Upper lobe of right lung (tissue), 1 donor: ENCODE measurements around the gene PCK2. TPM values are rescaled to one million over a fixed set of nuclear protein-coding genes. Genes with fewer than 3 reads are reported as not detected.
A peak's percentile ranks its signal among the peaks of the same experiment; 100 is the strongest.

ENCODE experiments used
- ATAC-seq: fragments of 200-7000 bp; cut with Tn5 transposase; one replicate; pipeline ENCODE4 v1.9.1; 2020; ENCODE audit warnings: mild to moderate bottlenecking, moderate library complexity
- DNase-seq: peaks from one replicate; pipeline ENCODE4 v3.0.0-alpha.2; 2020
- H3K27ac ChIP-seq: fragments of 200-600 bp; one replicate; pipeline ENCODE4 v1.8.0; 2022
- H3K27me3 ChIP-seq: fragments of 200-600 bp; one replicate; pipeline ENCODE4 v1.8.0; 2022; ENCODE audit warnings: mild to moderate bottlenecking
- H3K36me3 ChIP-seq: fragments of 200-600 bp; one replicate; pipeline ENCODE4 v1.8.0; 2022
- H3K4me1 ChIP-seq: fragments of 200-600 bp; one replicate; pipeline ENCODE4 v1.8.0; 2022
- H3K4me3 ChIP-seq: fragments of 200-600 bp; one replicate; pipeline ENCODE4 v1.8.0; 2022; ENCODE audit warnings: mild to moderate bottlenecking
- H3K9me3 ChIP-seq: fragments of 200-600 bp; one replicate; pipeline ENCODE4 v1.8.0; 2022
- CTCF ChIP-seq: fragments of 200-600 bp; IDR thresholded peaks from one replicate; pipeline ENCODE4 v1.8.0; 2022; ENCODE audit warnings: antibody characterized with exemption
- intact Hi-C: fragments of 100-400 bp; cut with DNase I; formaldehyde crosslinking; loops from one replicate; pipeline ENCODE4 v1.11.0; 2022
- total RNA-seq: library from RNA; stranded (reverse); fragmentation: NEBNext Ultra II Directional; extraction: Animal tissue kit (Norgen Biotek cat#: 25700); gene quantifications from one replicate; pipeline ENCODE4 v1.2.1, GENCODE V29; 2021
- donor health status: DM: no; HTN: yes; CAD: no; lungs with severe emphysema.

The PCK2 gene
- total RNA-seq, 1 donor from 2014 or later: 39.9 TPM

DNA sequence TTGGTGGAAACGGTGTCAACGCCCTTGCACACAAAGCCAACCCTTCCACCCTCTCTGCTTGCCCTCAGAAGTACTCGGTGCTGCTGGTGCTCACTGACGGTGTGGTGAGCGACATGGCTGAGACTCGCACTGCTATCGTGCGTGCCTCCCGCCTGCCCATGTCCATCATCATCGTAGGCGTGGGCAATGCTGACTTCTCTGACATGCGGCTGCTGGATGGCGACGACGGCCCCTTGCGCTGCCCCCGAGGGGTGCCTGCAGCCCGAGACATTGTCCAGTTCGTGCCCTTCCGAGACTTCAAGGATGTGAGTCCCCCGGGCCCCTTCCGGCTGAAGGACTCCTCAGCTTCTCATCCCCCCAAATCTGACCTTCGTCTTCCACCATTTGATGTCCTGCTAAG, 17.0 kb upstream of the PCK2 start:
- no peak for ATAC-seq

DNA sequence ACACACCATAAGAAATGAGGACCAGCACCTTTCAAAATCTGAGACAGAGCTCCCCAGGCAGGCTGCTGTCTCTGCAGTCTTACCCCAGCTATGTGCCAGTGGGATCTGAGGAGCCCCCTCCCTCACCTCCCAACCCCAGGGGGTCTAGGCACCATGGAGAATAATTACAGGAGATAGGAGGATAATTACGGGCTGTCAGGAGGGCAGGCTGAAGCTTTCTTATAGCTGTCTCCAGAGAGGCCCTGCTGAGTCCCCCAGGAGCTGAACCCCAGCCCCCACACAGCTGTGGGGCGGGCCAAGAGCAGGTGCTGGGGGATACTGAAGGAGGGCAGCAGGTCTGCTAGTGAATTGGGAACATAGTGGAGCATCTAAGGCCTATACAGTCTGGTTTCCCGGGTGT, 16.0 kb upstream of the PCK2 start:
- Histone ChIP-seq H3K9me3 (no peaks in the 10 kb centered on the region), H3K27ac (no peak overlapping the region), H3K27me3 (peaks cover 4% of the 10 kb centered on the region), H3K4me3 (no peak overlapping the region), H3K36me3 (no peaks in the 10 kb centered on the region), H3K4me1 (peaks cover 10% of the 10 kb centered on the region)
- DNase-seq (no peak), ATAC-seq (no peak)
- no peak for TF ChIP-seq CTCF
- intact Hi-C loops: no loop called here

More for the DNA sequence above, 17.0 kb upstream of the PCK2 start:
- no peak for DNase-seq
- H3K27ac ChIP-seq: no peak overlapping the region
- peaks cover 8% of the 10 kb centered on the region for H3K27me3 ChIP-seq
- no peak for TF ChIP-seq CTCF
- no peaks in the 10 kb centered on the region for H3K36me3 ChIP-seq
- H3K4me3 ChIP-seq: no peak overlapping the region
- intact Hi-C loops: no loop called here
- H3K9me3 ChIP-seq: no peaks in the 10 kb centered on the region
- H3K4me1 ChIP-seq: peaks cover 10% of the 10 kb centered on the region

DNA sequence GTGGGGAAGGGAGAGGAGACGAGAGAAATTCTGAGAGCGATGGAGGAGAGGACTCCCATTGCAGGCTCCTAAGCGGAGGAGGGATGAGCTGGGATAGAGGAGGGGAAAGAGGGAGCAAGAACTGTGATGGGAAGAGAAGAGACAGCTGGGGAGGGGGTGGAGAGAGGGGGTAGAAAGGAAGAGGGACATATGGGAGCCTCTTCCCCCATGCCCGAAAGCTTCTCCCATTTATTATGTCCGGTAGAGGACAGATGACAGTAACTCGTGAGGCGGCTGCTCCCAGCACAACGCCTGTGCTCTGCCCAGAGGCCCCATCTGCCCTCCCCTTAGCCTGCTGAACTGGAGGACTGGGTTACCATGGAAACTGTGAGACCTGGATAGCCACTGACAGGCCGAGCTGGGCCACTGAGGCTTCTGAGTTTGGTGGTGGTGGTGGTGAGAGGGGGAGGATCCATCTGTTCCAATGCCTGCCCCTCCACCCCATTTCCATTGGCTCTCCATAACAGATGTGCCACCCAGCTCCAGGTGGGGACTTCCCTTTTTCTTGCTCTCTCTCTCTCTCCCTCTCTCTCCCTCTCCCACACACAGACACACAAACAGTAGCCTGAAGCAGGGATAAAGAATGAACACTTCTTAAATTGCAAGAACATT, 14.5 kb upstream of the PCK2 start:
- H3K4me1 ChIP-seq: peaks cover 10% of the 10 kb centered on the region
- H3K27me3 ChIP-seq: no peaks in the 10 kb centered on the region
- no peak for TF ChIP-seq CTCF
- no peak overlapping the region for H3K4me3 ChIP-seq
- no peak for ATAC-seq
- no peak for DNase-seq
- no peaks in the 10 kb centered on the region for H3K9me3 ChIP-seq
- intact Hi-C loops: no loop called here
- H3K27ac ChIP-seq: no peak overlapping the region
- no peaks in the 10 kb centered on the region for H3K36me3 ChIP-seq

DNA sequence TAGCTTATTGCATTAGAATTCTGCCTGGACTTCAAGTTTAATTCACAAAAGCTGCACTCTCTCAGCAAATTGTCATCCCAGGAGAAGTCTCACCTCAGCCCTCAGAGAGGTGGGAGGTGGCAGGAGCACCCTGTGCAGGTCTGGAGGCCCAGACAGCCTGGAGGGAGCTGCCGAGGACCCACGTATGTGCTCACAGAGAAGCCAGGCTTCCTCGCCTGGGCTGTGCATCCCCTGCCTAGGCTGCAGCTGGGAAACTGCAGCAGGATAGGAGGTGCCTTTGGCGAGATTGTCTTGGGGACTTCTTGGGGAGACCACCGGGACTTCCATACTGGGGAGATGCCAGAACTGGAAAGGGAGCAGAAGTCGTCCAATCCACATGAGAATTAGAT, 14.0 kb upstream of the PCK2 start:
- no peaks in the 10 kb centered on the region for H3K36me3 ChIP-seq
- H3K9me3 ChIP-seq: no peaks in the 10 kb centered on the region
- no peaks in the 10 kb centered on the region for H3K27me3 ChIP-seq
- no peak for TF ChIP-seq CTCF
- no peak for ATAC-seq
- no peak overlapping the region for H3K27ac ChIP-seq
- no peak overlapping the region for H3K4me3 ChIP-seq
- intact Hi-C loops: no loop called here
- peaks cover 10% of the 10 kb centered on the region for H3K4me1 ChIP-seq
- no peak for DNase-seq

DNA sequence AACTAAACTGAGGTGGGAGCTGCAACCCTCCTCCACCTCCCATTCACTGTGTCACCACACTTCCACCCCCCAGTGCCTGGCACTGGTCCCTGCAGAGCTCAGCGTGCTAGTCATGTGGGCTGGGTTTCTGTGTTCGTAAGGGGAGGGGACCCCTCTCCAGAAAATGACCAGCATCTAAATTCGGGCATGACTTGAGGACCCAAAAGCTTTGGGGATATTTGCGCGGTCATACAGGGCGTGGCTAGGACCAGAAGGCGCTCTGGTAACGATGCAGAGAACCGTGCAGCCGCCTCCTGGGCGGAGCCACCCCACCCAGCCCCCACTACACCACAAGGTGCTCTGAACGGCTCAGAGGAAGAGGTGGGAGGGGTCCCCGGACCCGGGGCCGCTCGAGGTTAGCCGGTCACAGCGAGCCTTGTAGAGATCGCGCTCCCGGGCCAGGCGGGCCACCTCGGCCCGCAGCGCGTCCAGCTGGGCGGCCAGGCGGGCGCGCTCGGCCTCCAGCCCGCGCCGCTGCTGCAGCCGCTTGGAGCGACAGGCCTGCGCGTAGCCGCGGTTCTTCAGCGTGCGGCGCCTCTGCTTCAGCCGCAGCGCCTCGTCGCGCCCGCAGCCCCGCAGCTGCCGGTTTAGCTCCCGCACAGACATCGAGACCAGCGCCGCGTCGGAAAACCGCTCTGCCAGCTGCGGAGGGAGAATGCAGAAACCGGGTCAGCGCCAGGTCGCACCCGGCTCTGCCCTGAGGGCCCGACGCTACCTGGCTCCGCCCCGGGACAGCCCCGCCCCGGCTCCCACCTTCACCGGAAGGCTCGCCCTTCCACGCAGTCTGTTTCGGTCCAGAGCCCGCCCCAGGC, 13.0 kb upstream of the PCK2 start:
- TF ChIP-seq CTCF: no peak
- peak; percentile 92 for ATAC-seq
- no peaks in the 10 kb centered on the region for H3K27me3 ChIP-seq

More for the DNA sequence above, 13.0 kb upstream of the PCK2 start:
- DNase-seq: peak; percentile 90
- peak overlapping the region; percentile 60 for H3K4me3 ChIP-seq
- intact Hi-C loops: no loop called here
- peaks cover 10% of the 10 kb centered on the region for H3K4me1 ChIP-seq
- no peaks in the 10 kb centered on the region for H3K36me3 ChIP-seq
- H3K9me3 ChIP-seq: no peaks in the 10 kb centered on the region
- H3K27ac ChIP-seq: peak overlapping the region; percentile 63
